HG03442 (cell line): ENCODE data around the gene PORCN.

ENCODE experiments used
- ATAC-seq: cut with Tn5 transposase; IDR thresholded peaks from one replicate; pipeline ENCODE4 v1.9.1; 2021; ENCODE audit warnings: mild to moderate bottlenecking, moderate library complexity; ENCODE audit not compliant: unreplicated experiment

PORCN gene

GRCh38 chrX:48508400-48509244 is at the start of gene PORCN:
PORCN (plus strand) TSS chrX:48508992; CDS start chrX:48509821, 829 bp downstream.
- ATAC-seq = peak; percentile 83

- no peak for ATAC-seq
Observed at GRCh38 chrX:48459483-48459882, 49.3 kb upstream of the PORCN start.

- no peak for ATAC-seq
Observed at GRCh38 chrX:48460031-48460430, 48.8 kb upstream of the PORCN start.

- ATAC-seq = no peak
Observed at GRCh38 chrX:48460606-48461005, 48.2 kb upstream of the PORCN start.

- no peak for ATAC-seq
Observed at GRCh38 chrX:48461830-48462229, 47.0 kb upstream of the PORCN start.

- no peak for ATAC-seq
Observed at GRCh38 chrX:48465336-48465933, 43.4 kb upstream of the PORCN start.

- no peak for ATAC-seq
Observed at GRCh38 chrX:48466696-48467095, 42.1 kb upstream of the PORCN start.

- ATAC-seq = no peak
Observed at GRCh38 chrX:48467281-48467761, 41.5 kb upstream of the PORCN start.

- no peak for ATAC-seq
Observed at GRCh38 chrX:48468247-48468671, 40.5 kb upstream of the PORCN start.

- ATAC-seq = no peak
Observed at GRCh38 chrX:48468693-48469691, 39.8 kb upstream of the PORCN start.

- no peak for ATAC-seq
Observed at GRCh38 chrX:48470110-48470832, 38.5 kb upstream of the PORCN start, which contains the start of gene SLC38A5. SLC38A5 (minus strand) TSS chrX:48470260; CDS start chrX:48467924, 2,336 bp downstream.

GRCh38 chrX:48470833-48471118 is 38.0 kb upstream of the PORCN start:
- no peak for ATAC-seq

- no peak for ATAC-seq
Observed at GRCh38 chrX:48471504-48471903, 37.3 kb upstream of the PORCN start.

GRCh38 chrX:48472225-48472624 is 36.6 kb upstream of the PORCN start:
- no peak for ATAC-seq

GRCh38 chrX:48472851-48473703 is 35.7 kb upstream of the PORCN start:
- no peak for ATAC-seq

- ATAC-seq = no peak
Observed at GRCh38 chrX:48473704-48473990, 35.1 kb upstream of the PORCN start.

GRCh38 chrX:48474127-48474526 is 34.7 kb upstream of the PORCN start:
- no peak for ATAC-seq

- no peak for ATAC-seq
Observed at GRCh38 chrX:48474581-48474980, 34.2 kb upstream of the PORCN start.

GRCh38 chrX:48475296-48475695 is 33.5 kb upstream of the PORCN start:
- no peak for ATAC-seq
